ENCODE results near the gene GCGR. TPM values are rescaled to one million over a fixed set of nuclear protein-coding genes. Genes with fewer than 3 reads are reported as not detected.

The GCGR gene
- total and polyA plus RNA-seq, 2 of the 13 experiments (the other 11 are each of a cell fraction or from before 2014, with no cell fraction given): 0.04 to 0.13 TPM

DNA sequence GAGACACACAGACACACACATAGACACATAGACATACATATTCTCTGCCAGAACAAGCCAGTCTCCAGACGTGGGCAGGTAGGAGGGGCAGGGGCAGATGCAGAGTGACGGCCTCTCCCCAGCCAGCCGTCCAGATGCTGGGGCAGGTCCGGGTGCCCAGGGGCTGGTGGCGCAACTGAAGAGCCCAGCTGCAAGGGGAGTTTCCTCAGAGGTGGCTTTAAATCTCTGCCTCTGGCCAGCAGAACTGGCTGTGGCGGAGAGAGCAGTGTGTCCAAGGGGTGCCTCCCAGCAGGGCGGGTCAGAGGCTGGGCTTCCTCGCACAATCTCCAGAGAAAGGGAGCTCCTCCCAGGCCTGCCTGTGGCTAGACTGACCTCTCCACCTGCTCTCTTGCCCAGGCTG is 9.4 kb upstream of the GCGR start (continued):
- TF ChIP-seq ZNF275 (CRISPR knock-in tag; IDR thresholded peaks at IDR 0.05; ENCODE audit: borderline replicate concordance): no peak
- TF ChIP-seq, protein P1, sequence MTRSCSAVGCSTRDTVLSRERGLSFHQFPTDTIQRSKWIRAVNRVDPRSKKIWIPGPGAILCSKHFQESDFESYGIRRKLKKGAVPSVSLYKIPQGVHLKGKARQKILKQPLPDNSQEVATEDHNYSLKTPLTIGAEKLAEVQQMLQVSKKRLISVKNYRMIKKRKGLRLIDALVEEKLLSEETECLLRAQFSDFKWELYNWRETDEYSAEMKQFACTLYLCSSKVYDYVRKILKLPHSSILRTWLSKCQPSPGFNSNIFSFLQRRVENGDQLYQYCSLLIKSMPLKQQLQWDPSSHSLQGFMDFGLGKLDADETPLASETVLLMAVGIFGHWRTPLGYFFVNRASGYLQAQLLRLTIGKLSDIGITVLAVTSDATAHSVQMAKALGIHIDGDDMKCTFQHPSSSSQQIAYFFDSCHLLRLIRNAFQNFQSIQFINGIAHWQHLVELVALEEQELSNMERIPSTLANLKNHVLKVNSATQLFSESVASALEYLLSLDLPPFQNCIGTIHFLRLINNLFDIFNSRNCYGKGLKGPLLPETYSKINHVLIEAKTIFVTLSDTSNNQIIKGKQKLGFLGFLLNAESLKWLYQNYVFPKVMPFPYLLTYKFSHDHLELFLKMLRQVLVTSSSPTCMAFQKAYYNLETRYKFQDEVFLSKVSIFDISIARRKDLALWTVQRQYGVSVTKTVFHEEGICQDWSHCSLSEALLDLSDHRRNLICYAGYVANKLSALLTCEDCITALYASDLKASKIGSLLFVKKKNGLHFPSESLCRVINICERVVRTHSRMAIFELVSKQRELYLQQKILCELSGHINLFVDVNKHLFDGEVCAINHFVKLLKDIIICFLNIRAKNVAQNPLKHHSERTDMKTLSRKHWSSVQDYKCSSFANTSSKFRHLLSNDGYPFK (CRISPR knock-in tag; IDR thresholded peaks at IDR 0.05; ENCODE audit: borderline replicate concordance): peak; percentile 22; the same call in 1 of the 2 replicates
- TF ChIP-seq NRL (CRISPR knock-in tag; IDR thresholded peaks at IDR 0.05; ENCODE audit: borderline replicate concordance): 0 out of 2 replicates have a peak, but pooled peaks have one; percentile 35
- TF ChIP-seq ZNF619 (CRISPR knock-in tag; IDR thresholded peaks at IDR 0.05): 0 out of 2 replicates have a peak, but pooled peaks have one; percentile 18
- 0 out of 2 replicates have a peak, but pooled peaks have one; percentile 69 for TF ChIP-seq ZNF567 (CRISPR knock-in tag; IDR thresholded peaks at IDR 0.05; ENCODE audit: borderline replicate concordance)
- TF ChIP-seq GPN1 (CRISPR knock-in tag; IDR thresholded peaks at IDR 0.05; ENCODE audit: borderline replicate concordance): no peak
- TF ChIP-seq, protein P2, sequence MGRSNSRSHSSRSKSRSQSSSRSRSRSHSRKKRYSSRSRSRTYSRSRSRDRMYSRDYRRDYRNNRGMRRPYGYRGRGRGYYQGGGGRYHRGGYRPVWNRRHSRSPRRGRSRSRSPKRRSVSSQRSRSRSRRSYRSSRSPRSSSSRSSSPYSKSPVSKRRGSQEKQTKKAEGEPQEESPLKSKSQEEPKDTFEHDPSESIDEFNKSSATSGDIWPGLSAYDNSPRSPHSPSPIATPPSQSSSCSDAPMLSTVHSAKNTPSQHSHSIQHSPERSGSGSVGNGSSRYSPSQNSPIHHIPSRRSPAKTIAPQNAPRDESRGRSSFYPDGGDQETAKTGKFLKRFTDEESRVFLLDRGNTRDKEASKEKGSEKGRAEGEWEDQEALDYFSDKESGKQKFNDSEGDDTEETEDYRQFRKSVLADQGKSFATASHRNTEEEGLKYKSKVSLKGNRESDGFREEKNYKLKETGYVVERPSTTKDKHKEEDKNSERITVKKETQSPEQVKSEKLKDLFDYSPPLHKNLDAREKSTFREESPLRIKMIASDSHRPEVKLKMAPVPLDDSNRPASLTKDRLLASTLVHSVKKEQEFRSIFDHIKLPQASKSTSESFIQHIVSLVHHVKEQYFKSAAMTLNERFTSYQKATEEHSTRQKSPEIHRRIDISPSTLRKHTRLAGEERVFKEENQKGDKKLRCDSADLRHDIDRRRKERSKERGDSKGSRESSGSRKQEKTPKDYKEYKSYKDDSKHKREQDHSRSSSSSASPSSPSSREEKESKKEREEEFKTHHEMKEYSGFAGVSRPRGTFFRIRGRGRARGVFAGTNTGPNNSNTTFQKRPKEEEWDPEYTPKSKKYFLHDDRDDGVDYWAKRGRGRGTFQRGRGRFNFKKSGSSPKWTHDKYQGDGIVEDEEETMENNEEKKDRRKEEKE (IDR thresholded peaks at IDR 0.05): no peak
- peak; percentile 30; the same call in 1 of the 2 replicates for TF ChIP-seq MTA1 (CRISPR knock-in tag; IDR thresholded peaks at IDR 0.05; ENCODE audit: borderline replicate concordance)
- no peak for TF ChIP-seq ARNT2 (CRISPR knock-in tag; IDR thresholded peaks at IDR 0.05; ENCODE audit: low read depth)
- TF ChIP-seq SOX13 (IDR thresholded peaks at IDR 0.05): no peak
- no peak for TF ChIP-seq SOX13 (CRISPR knock-in tag; conservative IDR thresholded peaks at IDR 0.05 in 1 of 2, IDR thresholded peaks at IDR 0.05 in 1 of 2)
- no peak for TF ChIP-seq ZC3H13 (CRISPR knock-in tag; IDR thresholded peaks at IDR 0.05)
- peak; percentile 77; the same call in 1 of the 2 replicates for TF ChIP-seq ZNF263 (CRISPR knock-in tag; IDR thresholded peaks at IDR 0.05)
- peak; percentile 38 for TF ChIP-seq XRCC5 (optimal IDR thresholded peaks at IDR 0.05; ENCODE audit: low read length)
- TF ChIP-seq ZZZ3 (CRISPR knock-in tag; IDR thresholded peaks at IDR 0.05; ENCODE audit: borderline replicate concordance): no peak
- peak; percentile 68; the same call in 1 of the 2 replicates for TF ChIP-seq ZNF550 (CRISPR knock-in tag; IDR thresholded peaks at IDR 0.05; ENCODE audit: borderline replicate concordance)
- TF ChIP-seq RFXAP (CRISPR knock-in tag; IDR thresholded peaks at IDR 0.05; ENCODE audit: borderline replicate concordance): 0 out of 2 replicates have a peak, but pooled peaks have one; percentile 25
- no peak for TF ChIP-seq PHF21A (CRISPR knock-in tag; IDR thresholded peaks at IDR 0.05)
- TF ChIP-seq ZBTB3 (CRISPR knock-in tag; IDR thresholded peaks at IDR 0.05; ENCODE audit: borderline replicate concordance, low read depth): no peak

Data from HepG2 (cell line).